Glutamatergic neuron (in vitro differentiated cells): ENCODE results near the gene CFAP299. TPM values are rescaled to one million over a fixed set of nuclear protein-coding genes. Genes with fewer than 3 reads are reported as not detected.

Source experiments
- DNase-seq: peaks from one replicate; pipeline ENCODE4 v3.0.0; 2022
- H3K27ac Mint-ChIP-seq: one replicate; pipeline ENCODE4 v1.8.0; 2020; ENCODE audit warnings: mild to moderate bottlenecking, mixed read lengths, inconsistent platforms; ENCODE audit not compliant: unreplicated experiment
- H3K27me3 Mint-ChIP-seq: one replicate; pipeline ENCODE4 v1.8.0; 2020; ENCODE audit warnings: mild to moderate bottlenecking, moderate library complexity, mixed read lengths, inconsistent platforms; ENCODE audit not compliant: unreplicated experiment
- H3K36me3 Mint-ChIP-seq: one replicate; pipeline ENCODE4 v1.8.0; 2020; ENCODE audit warnings: mild to moderate bottlenecking, mixed read lengths, inconsistent platforms; ENCODE audit not compliant: unreplicated experiment
- H3K4me1 Mint-ChIP-seq: one replicate; pipeline ENCODE4 v1.8.0; 2020; ENCODE audit warnings: mild to moderate bottlenecking, low read depth, mixed read lengths, inconsistent platforms; ENCODE audit not compliant: unreplicated experiment
- H3K4me3 Mint-ChIP-seq: one replicate; pipeline ENCODE4 v1.8.0; 2020; ENCODE audit warnings: mild to moderate bottlenecking, mixed read lengths, inconsistent platforms; ENCODE audit not compliant: unreplicated experiment
- H3K9me3 Mint-ChIP-seq: one replicate; pipeline ENCODE4 v1.8.0; 2020; ENCODE audit warnings: mild to moderate bottlenecking, moderate library complexity, mixed read lengths, inconsistent platforms; ENCODE audit not compliant: unreplicated experiment
- total RNA-seq: library from RNA; stranded (reverse); fragmentation: NEBNext Ultra II Directional; extraction: Animal tissue kit (Norgen Biotek cat#: 25700); gene quantifications from one replicate; pipeline ENCODE4 v1.2.1, GENCODE V29; 2021; ENCODE audit not compliant: unreplicated experiment
- TF ChIP-seq, protein P1 (sequence below): fragments of 200-600 bp; sonication (generic); IDR thresholded peaks from one replicate; pipeline ENCODE4 v1.5.0; 2021; ENCODE audit not compliant: partially characterized antibody, unreplicated experiment

Gene CFAP299
- total RNA-seq, 1 donor from 2014 or later: not detected

DNA sequence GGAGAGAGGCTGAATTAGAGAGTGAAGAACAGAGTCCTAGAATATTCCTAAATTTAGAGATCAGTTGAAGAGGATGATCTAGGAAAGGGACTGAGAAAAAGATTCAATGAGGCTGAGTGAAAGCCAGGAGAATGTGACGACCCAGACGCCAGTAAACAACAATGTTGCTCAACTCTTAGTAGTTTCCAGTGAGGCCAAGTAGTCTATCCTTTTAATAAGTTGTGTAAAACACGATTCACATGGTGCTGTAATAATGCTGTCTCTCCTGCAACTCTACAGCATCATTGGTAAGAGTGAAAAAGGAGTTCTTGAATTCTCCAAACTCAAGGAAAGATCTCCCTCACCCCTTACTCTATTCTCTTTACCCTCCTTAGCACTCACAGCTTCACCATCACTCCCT lies 140.3 kb downstream of the CFAP299 start:
- no peak overlapping the region for H3K4me3 Mint-ChIP-seq
- H3K36me3 Mint-ChIP-seq: no peaks in the 10 kb centered on the region
- TF ChIP-seq, protein P1, sequence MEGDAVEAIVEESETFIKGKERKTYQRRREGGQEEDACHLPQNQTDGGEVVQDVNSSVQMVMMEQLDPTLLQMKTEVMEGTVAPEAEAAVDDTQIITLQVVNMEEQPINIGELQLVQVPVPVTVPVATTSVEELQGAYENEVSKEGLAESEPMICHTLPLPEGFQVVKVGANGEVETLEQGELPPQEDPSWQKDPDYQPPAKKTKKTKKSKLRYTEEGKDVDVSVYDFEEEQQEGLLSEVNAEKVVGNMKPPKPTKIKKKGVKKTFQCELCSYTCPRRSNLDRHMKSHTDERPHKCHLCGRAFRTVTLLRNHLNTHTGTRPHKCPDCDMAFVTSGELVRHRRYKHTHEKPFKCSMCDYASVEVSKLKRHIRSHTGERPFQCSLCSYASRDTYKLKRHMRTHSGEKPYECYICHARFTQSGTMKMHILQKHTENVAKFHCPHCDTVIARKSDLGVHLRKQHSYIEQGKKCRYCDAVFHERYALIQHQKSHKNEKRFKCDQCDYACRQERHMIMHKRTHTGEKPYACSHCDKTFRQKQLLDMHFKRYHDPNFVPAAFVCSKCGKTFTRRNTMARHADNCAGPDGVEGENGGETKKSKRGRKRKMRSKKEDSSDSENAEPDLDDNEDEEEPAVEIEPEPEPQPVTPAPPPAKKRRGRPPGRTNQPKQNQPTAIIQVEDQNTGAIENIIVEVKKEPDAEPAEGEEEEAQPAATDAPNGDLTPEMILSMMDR: no peak
- no peak for DNase-seq
- peaks cover 1% of the 10 kb centered on the region for H3K9me3 Mint-ChIP-seq
- H3K27me3 Mint-ChIP-seq: peaks cover 3% of the 10 kb centered on the region
- no peak overlapping the region for H3K27ac Mint-ChIP-seq
- H3K4me1 Mint-ChIP-seq: no peaks in the 10 kb centered on the region

DNA sequence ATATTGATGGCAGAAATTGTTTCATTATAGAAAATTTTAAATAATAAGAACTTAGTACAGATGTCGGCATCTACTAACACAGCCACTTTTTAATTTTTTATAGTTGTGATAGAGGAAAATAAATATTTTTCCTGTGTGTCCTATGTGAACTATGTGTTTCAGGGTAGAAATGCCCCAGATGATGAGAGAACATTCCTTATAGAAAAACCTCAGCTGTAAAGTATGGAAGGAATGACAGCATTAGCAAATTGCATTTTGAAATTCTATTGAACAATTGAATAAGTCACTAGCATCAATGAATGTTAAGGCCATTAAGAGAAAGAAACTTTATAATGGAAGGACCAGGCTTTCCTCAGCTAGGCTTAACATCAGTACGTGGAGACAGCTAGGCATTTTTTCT lies 149.2 kb downstream of the CFAP299 start:
- H3K9me3 Mint-ChIP-seq: no peaks in the 10 kb centered on the region
- no peaks in the 10 kb centered on the region for H3K36me3 Mint-ChIP-seq
- H3K27me3 Mint-ChIP-seq: no peaks in the 10 kb centered on the region
- H3K4me3 Mint-ChIP-seq: no peak overlapping the region
- no peak for DNase-seq
- TF ChIP-seq, protein P1: no peak
- no peaks in the 10 kb centered on the region for H3K4me1 Mint-ChIP-seq
- no peak overlapping the region for H3K27ac Mint-ChIP-seq

DNA sequence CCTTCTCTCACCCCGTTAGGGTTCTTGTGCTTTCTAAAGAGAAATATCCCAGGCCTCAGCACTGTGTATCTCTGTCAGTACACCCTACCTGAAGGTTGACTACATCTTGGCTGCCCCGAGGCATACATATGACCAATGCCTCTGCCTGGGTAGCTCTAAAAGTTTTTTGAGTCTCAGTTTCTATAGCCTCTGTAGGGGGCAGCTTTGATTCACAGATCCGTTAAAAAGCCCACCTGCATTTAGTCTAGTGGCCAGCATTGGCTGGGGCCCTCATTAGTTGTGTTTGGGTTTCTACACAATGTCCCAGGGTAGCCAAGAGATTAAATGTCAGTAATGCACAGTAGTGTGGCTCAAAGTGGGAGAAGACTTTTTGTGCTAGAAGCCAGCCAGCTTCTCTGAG lies 151.1 kb downstream of the CFAP299 start:
- H3K27ac Mint-ChIP-seq: no peak overlapping the region
- H3K4me1 Mint-ChIP-seq: no peaks in the 10 kb centered on the region
- no peak for DNase-seq
- TF ChIP-seq, protein P1: no peak
- no peaks in the 10 kb centered on the region for H3K27me3 Mint-ChIP-seq
- no peak overlapping the region for H3K4me3 Mint-ChIP-seq
- H3K9me3 Mint-ChIP-seq: no peaks in the 10 kb centered on the region
- H3K36me3 Mint-ChIP-seq: no peaks in the 10 kb centered on the region

DNA sequence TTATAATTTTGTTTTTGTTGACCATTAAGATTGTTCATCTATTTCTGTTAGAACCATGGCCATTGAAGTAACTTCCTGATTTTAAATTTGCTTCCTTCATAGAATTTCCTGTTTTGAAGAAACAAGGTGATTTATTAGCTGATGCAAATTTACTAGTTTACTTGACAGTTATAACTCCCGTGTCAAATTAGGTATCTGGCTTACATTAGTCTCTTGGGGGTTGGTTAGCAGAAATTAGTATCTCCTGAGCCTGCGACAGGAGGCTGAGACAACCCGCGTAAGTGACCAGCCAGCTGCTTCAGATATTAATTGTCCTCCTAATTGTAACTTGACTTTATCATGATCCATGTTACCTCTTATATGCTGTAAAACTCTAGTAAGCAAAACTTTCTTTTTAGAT lies 154.3 kb downstream of the CFAP299 start:
- Mint-ChIP-seq H3K27me3 (peaks cover 2% of the 10 kb centered on the region), H3K9me3 (no peaks in the 10 kb centered on the region), H3K27ac (no peak overlapping the region), H3K36me3 (peaks cover 4% of the 10 kb centered on the region), H3K4me3 (no peak overlapping the region), H3K4me1 (no peaks in the 10 kb centered on the region)
- TF ChIP-seq, protein P1: no peak
- DNase-seq: no peak

DNA sequence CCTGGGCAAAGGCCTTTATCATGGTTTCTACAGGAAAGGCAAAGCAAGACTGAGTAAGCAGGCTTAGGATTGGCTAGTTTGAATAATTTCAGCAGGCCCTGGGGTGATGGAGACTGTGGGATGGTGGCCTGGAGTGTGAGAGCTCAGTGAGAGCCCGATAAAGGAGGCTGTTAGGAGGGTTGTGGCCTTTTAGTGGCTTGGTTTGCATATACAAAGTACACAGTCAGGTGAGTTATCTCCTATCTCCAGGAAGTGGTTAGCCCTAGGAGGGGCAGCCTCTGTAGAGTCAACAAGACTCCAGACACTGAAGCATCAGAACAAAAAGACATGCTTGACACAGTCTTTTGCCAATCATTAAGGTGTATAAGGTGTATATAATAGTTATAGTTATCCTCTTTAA lies 157.2 kb downstream of the CFAP299 start:
- no peak for DNase-seq
- Mint-ChIP-seq H3K36me3 (peaks cover 12% of the 10 kb centered on the region), H3K9me3 (peaks cover 2% of the 10 kb centered on the region), H3K4me1 (no peaks in the 10 kb centered on the region), H3K27ac (no peak overlapping the region), H3K27me3 (peaks cover 4% of the 10 kb centered on the region), H3K4me3 (no peak overlapping the region)
- TF ChIP-seq, protein P1: no peak
